ENCODE measurements around the gene STON2. TPM values are rescaled to one million over a fixed set of nuclear protein-coding genes. Genes with fewer than 3 reads are reported as not detected.
A peak's percentile ranks its signal among the peaks of the same experiment; 100 is the strongest.

The STON2 gene
- total and polyA plus RNA-seq, 2 of the 13 experiments (the other 11 are each of a cell fraction or from before 2014, with no cell fraction given): 2.1 to 11.0 TPM

GRCh38 chr14:81435391-81436295 is 35.5 kb upstream of the STON2 start (continued):
- TF ChIP-seq ZNF280B (CRISPR knock-in tag; IDR thresholded peaks at IDR 0.05; ENCODE audit: borderline replicate concordance): 0 out of 2 replicates have a peak, but pooled peaks have one; percentile 17
- no peak for TF ChIP-seq PRDM15 (CRISPR knock-in tag; IDR thresholded peaks at IDR 0.05)
- no peak for TF ChIP-seq ZNF784 (CRISPR knock-in tag; IDR thresholded peaks at IDR 0.05; ENCODE audit: borderline replicate concordance)
- TF ChIP-seq ZNF790 (CRISPR knock-in tag; IDR thresholded peaks at IDR 0.05; ENCODE audit: borderline replicate concordance): no peak
- 0 out of 2 replicates have a peak, but pooled peaks have one; percentile 58 for TF ChIP-seq ZNF263 (CRISPR knock-in tag; IDR thresholded peaks at IDR 0.05)
- no peak for TF ChIP-seq ZSCAN9 (CRISPR knock-in tag; IDR thresholded peaks at IDR 0.05; ENCODE audit: borderline replicate concordance)
- TF ChIP-seq TAF15 (IDR thresholded peaks at IDR 0.05; ENCODE audit: low read depth, low read length, poor library complexity, severe bottlenecking): no peak
- no peak for TF ChIP-seq ZBTB37 (CRISPR knock-in tag; IDR thresholded peaks at IDR 0.05)
- no peak for TF ChIP-seq ZNF597 (CRISPR knock-in tag; IDR thresholded peaks at IDR 0.05)
- TF ChIP-seq ZNF30 (CRISPR knock-in tag; IDR thresholded peaks at IDR 0.05): no peak
- no peak for TF ChIP-seq YY1 (IDR thresholded peaks at IDR 0.05; ENCODE audit: insufficient read depth, insufficient replicate concordance, low read depth, low read length)
- TF ChIP-seq EHMT2 (IDR thresholded peaks at IDR 0.05; ENCODE audit: borderline replicate concordance, low read depth, low read length): no peak
- TF ChIP-seq ZNF768 (CRISPR knock-in tag; IDR thresholded peaks at IDR 0.05): peak; percentile 43; the same call in 1 of the 2 replicates
- TF ChIP-seq MBD4 (IDR thresholded peaks at IDR 0.05; ENCODE audit: borderline replicate concordance, low read length): no peak
- TF ChIP-seq KLF11 (CRISPR knock-in tag; IDR thresholded peaks at IDR 0.05): no peak
- no peak for TF ChIP-seq ETV6 (CRISPR knock-in tag; conservative IDR thresholded peaks at IDR 0.05)
- peak; percentile 98 for TF ChIP-seq ZBTB43 (CRISPR knock-in tag; conservative IDR thresholded peaks at IDR 0.05)
